ENCODE measurements around the gene CADM1. TPM values are rescaled to one million over a fixed set of nuclear protein-coding genes. Genes with fewer than 3 reads are reported as not detected.

CADM1 gene
- polyA plus RNA-seq, 1 donor (not counting 4 experiments of a cell fraction or from before 2014, with no cell fraction given), result 9.5 TPM

DNA sequence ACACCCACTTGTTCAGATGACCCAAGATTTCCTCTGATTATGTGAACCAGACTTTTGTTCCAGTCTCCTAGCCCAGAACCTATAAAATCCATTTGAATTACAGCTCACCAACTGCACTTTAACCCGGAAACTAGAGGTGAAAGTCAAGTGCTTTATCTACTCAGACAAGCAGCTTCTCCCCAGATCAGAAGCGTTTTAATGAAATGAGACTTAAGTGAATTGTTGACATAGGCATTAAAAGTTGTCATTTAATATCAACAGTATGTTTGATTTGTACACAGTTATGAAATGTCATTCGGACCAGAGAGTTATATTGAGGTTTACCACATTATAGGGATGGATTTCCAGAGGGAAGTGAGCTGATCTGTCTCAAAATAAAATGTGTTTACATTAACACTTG, 52.0 kb downstream of the CADM1 start:
- Histone ChIP-seq H3K36me3 (ENCODE audit: control insufficient read depth in 2 of 2, extremely low read depth in 1 of 2, insufficient read depth in 2 of 2, low read length in 2 of 2) (no peaks in the 10 kb centered on the region), H3K27ac (ENCODE audit: control insufficient read depth, insufficient read depth, low read length) (no peak overlapping the region), H3K9ac (ENCODE audit: control insufficient read depth, extremely low read depth, insufficient read depth, low read length) (no peak overlapping the region), H3K4me1 (ENCODE audit: control insufficient read depth, extremely low read depth, insufficient read depth, low read length) (no peaks in the 10 kb centered on the region), H3K79me2 (ENCODE audit: control insufficient read depth, insufficient read depth, low read length) (no peaks in the 10 kb centered on the region), H3K27me3 (ENCODE audit: control insufficient read depth, extremely low read depth, insufficient read depth, low read length) (no peaks in the 10 kb centered on the region), H3K9me1 (ENCODE audit: control insufficient read depth, extremely low read depth, insufficient read depth, low read length) (no peaks in the 10 kb centered on the region), H3K9me3 (ENCODE audit: control insufficient read depth, low read depth, low read length) (peaks cover 2% of the 10 kb centered on the region), H3K4me2 (ENCODE audit: control insufficient read depth, extremely low read depth, insufficient read depth, low read depth, low read length) (no peak overlapping the region), H3K4me3 (ENCODE audit: control insufficient read depth in 2 of 3, extremely low read depth in 1 of 3, insufficient read depth in 2 of 3, low read depth in 1 of 3, low read length in 3 of 3) (no peak overlapping the region), H4K20me1 (ENCODE audit: control insufficient read depth, extremely low read depth, insufficient read depth, low read length) (no peaks in the 10 kb centered on the region), H2AFZ (ENCODE audit: control insufficient read depth, low read length) (no peak overlapping the region)
- no peak for TF ChIP-seq EZH2 (IDR thresholded peaks at IDR 0.05; ENCODE audit: low read length)
- TF ChIP-seq, protein P1, sequence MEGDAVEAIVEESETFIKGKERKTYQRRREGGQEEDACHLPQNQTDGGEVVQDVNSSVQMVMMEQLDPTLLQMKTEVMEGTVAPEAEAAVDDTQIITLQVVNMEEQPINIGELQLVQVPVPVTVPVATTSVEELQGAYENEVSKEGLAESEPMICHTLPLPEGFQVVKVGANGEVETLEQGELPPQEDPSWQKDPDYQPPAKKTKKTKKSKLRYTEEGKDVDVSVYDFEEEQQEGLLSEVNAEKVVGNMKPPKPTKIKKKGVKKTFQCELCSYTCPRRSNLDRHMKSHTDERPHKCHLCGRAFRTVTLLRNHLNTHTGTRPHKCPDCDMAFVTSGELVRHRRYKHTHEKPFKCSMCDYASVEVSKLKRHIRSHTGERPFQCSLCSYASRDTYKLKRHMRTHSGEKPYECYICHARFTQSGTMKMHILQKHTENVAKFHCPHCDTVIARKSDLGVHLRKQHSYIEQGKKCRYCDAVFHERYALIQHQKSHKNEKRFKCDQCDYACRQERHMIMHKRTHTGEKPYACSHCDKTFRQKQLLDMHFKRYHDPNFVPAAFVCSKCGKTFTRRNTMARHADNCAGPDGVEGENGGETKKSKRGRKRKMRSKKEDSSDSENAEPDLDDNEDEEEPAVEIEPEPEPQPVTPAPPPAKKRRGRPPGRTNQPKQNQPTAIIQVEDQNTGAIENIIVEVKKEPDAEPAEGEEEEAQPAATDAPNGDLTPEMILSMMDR (optimal IDR thresholded peaks at IDR 0.05 in 1 of 3, IDR thresholded peaks at IDR 0.05 in 1 of 3, conservative IDR thresholded peaks at IDR 0.05 in 1 of 3; ENCODE audit: extremely low read depth in 1 of 3, insufficient read depth in 2 of 3, low read length in 3 of 3), result no peak
- FAIRE-seq (no peak), DNase-seq (ENCODE audit: low read depth, low spot score) (no peak)
- dilution Hi-C loops (cut with MboI; ENCODE audit: extremely low pct_ligation_motif_present, low sequenced_read_pairs), result no loop called here

DNA sequence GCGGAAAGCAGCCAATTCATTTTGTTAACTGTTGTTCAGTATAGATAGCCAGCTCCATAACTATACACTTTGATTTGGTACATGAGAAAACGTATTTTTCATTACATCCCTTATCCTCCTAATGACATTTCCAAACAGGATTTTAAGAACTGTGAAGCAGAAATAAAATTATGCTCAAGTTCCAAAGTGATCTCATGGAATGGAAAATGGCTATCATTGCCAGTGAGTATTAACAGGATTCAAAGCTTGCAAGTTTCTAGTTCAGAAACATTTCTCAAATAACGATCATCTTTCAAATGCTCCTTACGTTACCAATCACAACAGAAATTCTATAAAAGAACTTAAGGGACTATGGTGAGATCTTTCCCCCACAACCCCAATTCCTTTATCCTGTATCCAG, 53.7 kb downstream of the CADM1 start:
- DNase-seq (ENCODE audit: low read depth, low spot score) (no peak), FAIRE-seq (no peak)
- Histone ChIP-seq H4K20me1 (ENCODE audit: control insufficient read depth, extremely low read depth, insufficient read depth, low read length) (no peaks in the 10 kb centered on the region), H3K27me3 (ENCODE audit: control insufficient read depth, extremely low read depth, insufficient read depth, low read length) (no peaks in the 10 kb centered on the region), H3K9me1 (ENCODE audit: control insufficient read depth, extremely low read depth, insufficient read depth, low read length) (no peaks in the 10 kb centered on the region), H3K27ac (ENCODE audit: control insufficient read depth, insufficient read depth, low read length) (no peak overlapping the region), H3K79me2 (ENCODE audit: control insufficient read depth, insufficient read depth, low read length) (no peaks in the 10 kb centered on the region), H3K4me3 (ENCODE audit: control insufficient read depth in 2 of 3, extremely low read depth in 1 of 3, insufficient read depth in 2 of 3, low read depth in 1 of 3, low read length in 3 of 3) (no peak overlapping the region), H3K4me2 (ENCODE audit: control insufficient read depth, extremely low read depth, insufficient read depth, low read depth, low read length) (no peak overlapping the region), H3K9me3 (ENCODE audit: control insufficient read depth, low read depth, low read length) (peaks cover 2% of the 10 kb centered on the region), H2AFZ (ENCODE audit: control insufficient read depth, low read length) (no peak overlapping the region), H3K36me3 (ENCODE audit: control insufficient read depth in 2 of 2, extremely low read depth in 1 of 2, insufficient read depth in 2 of 2, low read length in 2 of 2) (no peaks in the 10 kb centered on the region), H3K4me1 (ENCODE audit: control insufficient read depth, extremely low read depth, insufficient read depth, low read length) (no peaks in the 10 kb centered on the region), H3K9ac (ENCODE audit: control insufficient read depth, extremely low read depth, insufficient read depth, low read length) (no peak overlapping the region)
- TF ChIP-seq, protein P1 (optimal IDR thresholded peaks at IDR 0.05 in 1 of 3, IDR thresholded peaks at IDR 0.05 in 1 of 3, conservative IDR thresholded peaks at IDR 0.05 in 1 of 3; ENCODE audit: extremely low read depth in 1 of 3, insufficient read depth in 2 of 3, low read length in 3 of 3), result no peak
- TF ChIP-seq EZH2 (IDR thresholded peaks at IDR 0.05; ENCODE audit: low read length), result no peak
- dilution Hi-C loops (cut with MboI; ENCODE audit: extremely low pct_ligation_motif_present, low sequenced_read_pairs), result no loop called here

Measured in keratinocyte (primary cell).